Activated B cell treated with CpG ODN at 0.5 μM for 24 hours (primary cell): ENCODE data around the gene PSRC1. TPM values are rescaled to one million over a fixed set of nuclear protein-coding genes. Genes with fewer than 3 reads are reported as not detected.

Source experiments
- ATAC-seq: fragments of 200-7000 bp; cut with Tn5 transposase; one replicate; pipeline ENCODE4 v1.10.0; 2021; ENCODE audit warnings: low read depth, mild to moderate bottlenecking, moderate library complexity
- CTCF ChIA-PET: fragments of 350-600 bp; sonication (Branson Sonifier 250); formaldehyde crosslinking; loops from one replicate; lab custom pipeline; 2021; ENCODE audit warnings: antibody characterized with exemption; lab: Charles Lee
- POLR2A ChIA-PET: fragments of 350-600 bp; sonication (Branson Sonifier 250); formaldehyde crosslinking; loops from one replicate; lab custom pipeline; 2021; ENCODE audit warnings: antibody characterized with exemption; lab: Charles Lee
- DNase-seq: peaks from one replicate; pipeline ENCODE4 v3.0.0; 2022
- H3K27ac Mint-ChIP-seq: one replicate; pipeline ENCODE4 v1.8.0; 2020; ENCODE audit warnings: mixed read lengths
- H3K27me3 Mint-ChIP-seq: one replicate; pipeline ENCODE4 v1.8.0; 2021; ENCODE audit warnings: mixed read lengths
- H3K36me3 Mint-ChIP-seq: one replicate; pipeline ENCODE4 v1.8.0; 2021; ENCODE audit warnings: low read depth, mixed read lengths
- H3K4me1 Mint-ChIP-seq: one replicate; pipeline ENCODE4 v1.8.0; 2021; ENCODE audit warnings: mixed read lengths
- H3K4me3 Mint-ChIP-seq: one replicate; pipeline ENCODE4 v1.8.0; 2020; ENCODE audit warnings: mild to moderate bottlenecking, mixed read lengths
- H3K9me3 Mint-ChIP-seq: one replicate; pipeline ENCODE4 v1.8.0; 2020; ENCODE audit warnings: mixed read lengths
- CTCF ChIP-seq: fragments of 200-600 bp; IDR thresholded peaks from one replicate; pipeline ENCODE4 v1.8.0; 2022; ENCODE audit warnings: antibody characterized with exemption, mild to moderate bottlenecking
- intact Hi-C: fragments of 100-400 bp; cut with micrococcal nuclease; formaldehyde crosslinking; loops from one replicate; pipeline ENCODE4 v1.15.1; 2024
- total RNA-seq: library from RNA; stranded (reverse); gene quantifications from 2 replicates; pipeline ENCODE4 v1.2.3, GENCODE V29; 2022

PSRC1 gene
- total RNA-seq, 1 donor from 2014 or later: not detected

DNA sequence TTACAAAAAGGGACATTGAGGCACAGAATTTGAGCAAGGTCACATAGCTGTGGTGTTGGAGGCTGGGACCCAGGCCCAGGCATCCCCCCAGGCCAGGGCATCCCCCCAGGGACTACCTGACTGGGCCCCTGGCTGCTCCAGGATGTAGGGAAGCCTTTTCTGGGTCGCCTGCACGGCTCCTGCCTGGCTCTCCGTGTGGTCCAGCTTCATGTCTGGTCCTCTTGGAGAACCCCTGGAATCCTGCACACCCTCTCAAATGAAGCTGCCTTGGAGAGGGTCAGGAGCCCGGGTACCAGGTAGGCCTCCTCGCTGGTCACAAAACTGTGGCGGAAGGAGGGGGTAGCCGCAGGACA is 34.5 kb downstream of the PSRC1 start:
- ChIA-PET CTCF (no interaction called here), POLR2A (no interaction called here)
- no peak overlapping the region for H3K4me3 Mint-ChIP-seq
- DNase-seq: no peak
- H3K27me3 Mint-ChIP-seq: peaks cover 26% of the 10 kb centered on the region
- intact Hi-C loops: loop anchor here (2.0 kb wide), 1 partner anchor 34 kb away; no protein-coding TSS in a partner anchor
- ATAC-seq: no peak
- TF ChIP-seq CTCF: no peak
- no peaks in the 10 kb centered on the region for H3K9me3 Mint-ChIP-seq
- H3K36me3 Mint-ChIP-seq: no peaks in the 10 kb centered on the region
- H3K4me1 Mint-ChIP-seq: peaks cover 9% of the 10 kb centered on the region
- H3K27ac Mint-ChIP-seq: no peak overlapping the region

- Mint-ChIP-seq H3K36me3 (no peaks in the 10 kb centered on the region), H3K27ac (no peak overlapping the region), H3K4me1 (peaks cover 6% of the 10 kb centered on the region), H3K4me3 (no peak overlapping the region), H3K27me3 (peaks cover 28% of the 10 kb centered on the region), H3K9me3 (no peaks in the 10 kb centered on the region)
- ATAC-seq (no peak), DNase-seq (no peak)
- POLR2A ChIA-PET: no interaction called here
- CTCF ChIA-PET: interaction anchor here (0.8 to 1.2 kb wide), 2 partner anchors 152 to 284 kb away, joined by 3 read pairs; no protein-coding TSS in a partner anchor
- no peak for TF ChIP-seq CTCF
- intact Hi-C loops: loop anchor here (2.0 kb wide), 1 partner anchor 33 kb away; no protein-coding TSS in a partner anchor
Measured at GRCh38 chr1:109247401-109248365, 35.3 kb downstream of the PSRC1 start.

DNA sequence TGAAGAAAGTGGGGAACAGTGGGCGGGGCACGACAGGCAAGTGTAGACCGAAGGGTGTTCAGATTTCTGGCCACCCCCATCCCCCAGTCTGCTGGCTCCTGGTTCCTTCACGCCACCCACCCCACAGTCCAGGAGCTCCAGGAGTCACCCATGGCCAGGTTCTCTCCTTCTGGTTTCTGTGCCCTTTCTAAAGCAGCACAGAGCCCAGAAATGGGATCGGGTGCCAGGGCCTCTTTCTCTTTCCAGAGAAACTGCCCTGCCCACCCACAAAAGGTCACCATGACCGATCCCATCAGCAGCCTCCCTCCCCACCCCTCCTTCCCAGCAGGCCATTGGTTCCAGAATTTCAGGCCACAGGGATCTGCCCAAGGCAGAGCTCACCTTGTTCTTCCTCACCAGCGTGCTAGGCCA is 36.8 kb downstream of the PSRC1 start:
- intact Hi-C loops: no loop called here
- CTCF ChIA-PET: interaction anchor here (1.3 kb wide), 1 partner anchor 152 kb away, joined by 4 read pairs; no protein-coding TSS in a partner anchor
- H3K27ac Mint-ChIP-seq: no peak overlapping the region
- no peak for DNase-seq
- H3K27me3 Mint-ChIP-seq: peaks cover 32% of the 10 kb centered on the region
- no peaks in the 10 kb centered on the region for H3K9me3 Mint-ChIP-seq
- H3K36me3 Mint-ChIP-seq: no peaks in the 10 kb centered on the region
- POLR2A ChIA-PET: interaction anchor here (0.8 kb wide), 1 partner anchor 153 kb away, joined by 3 read pairs; no protein-coding TSS in a partner anchor
- peaks cover 15% of the 10 kb centered on the region for H3K4me1 Mint-ChIP-seq
- H3K4me3 Mint-ChIP-seq: no peak overlapping the region
- no peak for ATAC-seq
- no peak for TF ChIP-seq CTCF

GRCh38 chr1:109243860-109244552 is 38.9 kb downstream of the PSRC1 start:
- Mint-ChIP-seq H3K4me3 (no peak overlapping the region), H3K9me3 (no peaks in the 10 kb centered on the region), H3K27ac (no peak overlapping the region), H3K36me3 (peaks cover 6% of the 10 kb centered on the region), H3K4me1 (peaks cover 16% of the 10 kb centered on the region), H3K27me3 (peaks cover 25% of the 10 kb centered on the region)
- POLR2A ChIA-PET: no interaction called here
- ATAC-seq (no peak), DNase-seq (no peak)
- TF ChIP-seq CTCF: no peak
- CTCF ChIA-PET: no interaction called here
- intact Hi-C loops: no loop called here

GRCh38 chr1:109243221-109243620 is 39.7 kb downstream of the PSRC1 start:
- ChIA-PET CTCF (no interaction called here), POLR2A (interaction anchor here (1.3 kb wide), 1 partner anchor 29 kb away, joined by 4 read pairs; the partner anchor contains the start of gene SARS1)
- peaks cover 13% of the 10 kb centered on the region for H3K36me3 Mint-ChIP-seq
- no peak overlapping the region for H3K27ac Mint-ChIP-seq
- no peaks in the 10 kb centered on the region for H3K9me3 Mint-ChIP-seq
- intact Hi-C loops: no loop called here
- DNase-seq (no peak), ATAC-seq (no peak)
- H3K4me3 Mint-ChIP-seq: no peak overlapping the region
- peaks cover 16% of the 10 kb centered on the region for H3K4me1 Mint-ChIP-seq
- TF ChIP-seq CTCF: no peak
- H3K27me3 Mint-ChIP-seq: peaks cover 23% of the 10 kb centered on the region
